Right lobe of liver (tissue), 4 donors: ENCODE results near the gene CFP.

ENCODE experiments used
- POLR2A ChIP-seq: fragments of 450-650 bp; IDR thresholded peaks from one replicate; pipeline ENCODE4 v1.6.1; 2017; ENCODE audit warnings: antibody characterized with exemption, mild to moderate bottlenecking
- TF ChIP-seq, protein P1 (sequence below), 4 donors: fragments of 200-600 bp in 3 of 4; fragments of 450-650 bp in 1 of 4; IDR thresholded peaks; one replicate each; pipeline versions ENCODE4 v1.5.1 to v1.8.0; 2016 to 2022; ENCODE audit warnings: antibody characterized with exemption in 4 of 4, mild to moderate bottlenecking in 2 of 4
- donor health status: DM: no; HTN: no; CAD: no.
- donor health status: DM: no; HTN: no; CAD: no.
- donor health status: DM: no; HTN: yes; CAD: no.

DNA sequence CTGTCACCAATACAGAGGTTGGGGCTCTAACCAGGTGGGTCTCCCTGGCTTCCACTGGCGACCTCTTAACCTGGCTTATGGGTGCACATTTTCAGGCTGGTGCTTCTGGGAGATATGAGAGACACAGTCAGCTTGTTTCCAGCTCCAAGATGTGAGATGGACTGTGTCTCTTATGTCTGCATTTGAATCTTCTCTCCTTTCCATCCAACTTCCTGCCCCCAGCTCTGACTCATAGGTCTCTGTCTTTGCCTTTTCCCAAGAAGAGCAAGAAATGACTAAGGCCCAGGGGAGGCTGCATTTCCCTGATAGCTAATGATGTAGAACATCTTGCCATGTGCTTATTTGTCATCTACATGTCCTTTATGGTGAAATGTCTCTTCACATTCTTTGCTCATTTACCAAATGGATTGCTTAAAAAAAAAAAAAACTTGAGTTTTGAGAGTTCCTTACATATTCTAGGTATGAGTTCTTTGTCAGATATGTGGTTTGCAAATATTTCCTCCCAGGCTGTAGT, 32.5 kb upstream of the CFP start:
- TF ChIP-seq, protein P1, sequence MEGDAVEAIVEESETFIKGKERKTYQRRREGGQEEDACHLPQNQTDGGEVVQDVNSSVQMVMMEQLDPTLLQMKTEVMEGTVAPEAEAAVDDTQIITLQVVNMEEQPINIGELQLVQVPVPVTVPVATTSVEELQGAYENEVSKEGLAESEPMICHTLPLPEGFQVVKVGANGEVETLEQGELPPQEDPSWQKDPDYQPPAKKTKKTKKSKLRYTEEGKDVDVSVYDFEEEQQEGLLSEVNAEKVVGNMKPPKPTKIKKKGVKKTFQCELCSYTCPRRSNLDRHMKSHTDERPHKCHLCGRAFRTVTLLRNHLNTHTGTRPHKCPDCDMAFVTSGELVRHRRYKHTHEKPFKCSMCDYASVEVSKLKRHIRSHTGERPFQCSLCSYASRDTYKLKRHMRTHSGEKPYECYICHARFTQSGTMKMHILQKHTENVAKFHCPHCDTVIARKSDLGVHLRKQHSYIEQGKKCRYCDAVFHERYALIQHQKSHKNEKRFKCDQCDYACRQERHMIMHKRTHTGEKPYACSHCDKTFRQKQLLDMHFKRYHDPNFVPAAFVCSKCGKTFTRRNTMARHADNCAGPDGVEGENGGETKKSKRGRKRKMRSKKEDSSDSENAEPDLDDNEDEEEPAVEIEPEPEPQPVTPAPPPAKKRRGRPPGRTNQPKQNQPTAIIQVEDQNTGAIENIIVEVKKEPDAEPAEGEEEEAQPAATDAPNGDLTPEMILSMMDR (IDR thresholded peaks at IDR 0.05), result no peak
- no peak for TF ChIP-seq POLR2A
